AG10803 (cell line): ENCODE measurements around the gene DCBLD1.
"Not testable (repeated sequence)": the region's sequence is repeated elsewhere in the genome, so short reads cannot be mapped to it uniquely, and the experiment has no call there.

Experiments
- DNase-seq: peaks from one replicate; pipeline ENCODE4 v3.0.0; 2010; ENCODE audit warnings: low read depth
- H3K4me3 ChIP-seq: 2 replicates; pipeline ENCODE4 v1.5.1; 2011; ENCODE audit warnings: mild to moderate bottlenecking, low read length, control low read depth
- CTCF ChIP-seq: conservative IDR thresholded peaks from 2 replicates; pipeline ENCODE4 v1.5.1; 2011; ENCODE audit warnings: mild to moderate bottlenecking, low read length, control low read depth, inconsistent platforms

DCBLD1 gene

GRCh38 chr6:117514655-117515054 lies 32.2 kb downstream of the DCBLD1 start:
- TF ChIP-seq CTCF = no peak
- DNase-seq = no peak
- H3K4me3 ChIP-seq = no peak overlapping the region

- TF ChIP-seq CTCF = no peak
- DNase-seq = no peak
- no peak overlapping the region for H3K4me3 ChIP-seq
These were observed 32.9 kb downstream of the DCBLD1 start for GRCh38 chr6:117515326-117515725.

- H3K4me3 ChIP-seq, DNase-seq: not testable (repeated sequence)
These were observed 35.5 kb downstream of the DCBLD1 start for GRCh38 chr6:117517995-117518394.

- H3K4me3 ChIP-seq = no peak overlapping the region
- DNase-seq = no peak
- TF ChIP-seq CTCF = no peak
These were observed 36.4 kb downstream of the DCBLD1 start for GRCh38 chr6:117518870-117519269.

- DNase-seq = no peak
- TF ChIP-seq CTCF = no peak
- H3K4me3 ChIP-seq = no peak overlapping the region
These were observed 38.3 kb downstream of the DCBLD1 start for GRCh38 chr6:117520603-117521395.

- no peak for DNase-seq
- no peak for TF ChIP-seq CTCF
- no peak overlapping the region for H3K4me3 ChIP-seq
These were observed 39.5 kb downstream of the DCBLD1 start for GRCh38 chr6:117521791-117522502.

- no peak overlapping the region for H3K4me3 ChIP-seq
- DNase-seq = no peak
- no peak for TF ChIP-seq CTCF
These were observed 43.1 kb downstream of the DCBLD1 start for GRCh38 chr6:117525607-117526006.
